Neural crest cell (in vitro differentiated cells): ENCODE data around the gene ASTN2. TPM values are rescaled to one million over a fixed set of nuclear protein-coding genes. Genes with fewer than 3 reads are reported as not detected.
A peak's percentile ranks its signal among the peaks of the same experiment; 100 is the strongest.

Source experiments
- DNase-seq: peaks from one replicate; pipeline ENCODE4 v3.0.0; 2021; ENCODE audit warnings: low read depth, mixed read lengths, low spot score
- H3K27ac Mint-ChIP-seq: one replicate; pipeline ENCODE4 v1.8.0; 2021; ENCODE audit warnings: mild to moderate bottlenecking, mixed read lengths; ENCODE audit not compliant: unreplicated experiment
- H3K27me3 Mint-ChIP-seq: 2 replicates; pipeline ENCODE4 v1.8.0; 2021; ENCODE audit warnings: low read depth, mild to moderate bottlenecking, mixed read lengths
- H3K36me3 Mint-ChIP-seq: 2 replicates; pipeline ENCODE4 v1.8.0; 2021; ENCODE audit warnings: low read depth, mild to moderate bottlenecking, mixed read lengths
- H3K4me1 Mint-ChIP-seq: 2 replicates; pipeline ENCODE4 v1.8.0; 2021; ENCODE audit warnings: mixed read lengths
- H3K4me3 Mint-ChIP-seq: one replicate; pipeline ENCODE4 v1.8.0; 2021; ENCODE audit warnings: mild to moderate bottlenecking, mixed read lengths
- H3K9me3 Mint-ChIP-seq: 2 replicates; pipeline ENCODE4 v1.8.0; 2021; ENCODE audit warnings: mixed read lengths
- total RNA-seq: library from RNA; stranded (reverse); gene quantifications from 2 replicates; pipeline ENCODE4 v1.2.1, GENCODE V29; 2021
- TF ChIP-seq, protein P1 (sequence below): fragments of 200-600 bp; sonication (generic); conservative IDR thresholded peaks from 2 replicates; pipeline ENCODE4 v1.5.0; 2021; ENCODE audit warnings: antibody characterized with exemption, mild to moderate bottlenecking

ASTN2 gene
- total RNA-seq, 1 donor from 2014 or later: 7.3 TPM

DNA sequence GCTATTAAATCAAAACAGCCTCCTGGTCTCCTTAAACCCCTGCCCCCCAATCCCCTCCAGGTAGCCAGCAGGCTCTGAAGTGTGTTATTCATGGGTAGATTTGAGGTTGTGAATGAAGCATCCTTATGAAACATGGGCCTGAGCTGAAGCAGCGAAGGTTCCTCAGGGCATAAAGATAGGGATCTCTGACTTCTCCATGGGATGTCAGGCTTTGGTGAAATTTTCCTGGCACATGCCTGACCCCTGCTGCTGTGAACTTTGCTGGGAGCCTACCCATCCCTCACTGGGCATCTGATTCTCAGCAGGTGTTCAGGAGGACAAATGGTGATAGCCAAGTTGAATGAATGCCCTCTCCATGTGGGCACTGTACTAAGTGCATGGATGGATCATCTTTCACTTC lies 250.3 kb downstream of the ASTN2 start:
- Mint-ChIP-seq H3K9me3 (no peaks in the 10 kb centered on the region), H3K27ac (no peak overlapping the region), H3K4me3 (no peak overlapping the region), H3K36me3 (no peaks in the 10 kb centered on the region), H3K27me3 (peaks cover 9% of the 10 kb centered on the region), H3K4me1 (no peaks in the 10 kb centered on the region)
- TF ChIP-seq, protein P1, sequence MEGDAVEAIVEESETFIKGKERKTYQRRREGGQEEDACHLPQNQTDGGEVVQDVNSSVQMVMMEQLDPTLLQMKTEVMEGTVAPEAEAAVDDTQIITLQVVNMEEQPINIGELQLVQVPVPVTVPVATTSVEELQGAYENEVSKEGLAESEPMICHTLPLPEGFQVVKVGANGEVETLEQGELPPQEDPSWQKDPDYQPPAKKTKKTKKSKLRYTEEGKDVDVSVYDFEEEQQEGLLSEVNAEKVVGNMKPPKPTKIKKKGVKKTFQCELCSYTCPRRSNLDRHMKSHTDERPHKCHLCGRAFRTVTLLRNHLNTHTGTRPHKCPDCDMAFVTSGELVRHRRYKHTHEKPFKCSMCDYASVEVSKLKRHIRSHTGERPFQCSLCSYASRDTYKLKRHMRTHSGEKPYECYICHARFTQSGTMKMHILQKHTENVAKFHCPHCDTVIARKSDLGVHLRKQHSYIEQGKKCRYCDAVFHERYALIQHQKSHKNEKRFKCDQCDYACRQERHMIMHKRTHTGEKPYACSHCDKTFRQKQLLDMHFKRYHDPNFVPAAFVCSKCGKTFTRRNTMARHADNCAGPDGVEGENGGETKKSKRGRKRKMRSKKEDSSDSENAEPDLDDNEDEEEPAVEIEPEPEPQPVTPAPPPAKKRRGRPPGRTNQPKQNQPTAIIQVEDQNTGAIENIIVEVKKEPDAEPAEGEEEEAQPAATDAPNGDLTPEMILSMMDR: no peak
- no peak for DNase-seq

DNA sequence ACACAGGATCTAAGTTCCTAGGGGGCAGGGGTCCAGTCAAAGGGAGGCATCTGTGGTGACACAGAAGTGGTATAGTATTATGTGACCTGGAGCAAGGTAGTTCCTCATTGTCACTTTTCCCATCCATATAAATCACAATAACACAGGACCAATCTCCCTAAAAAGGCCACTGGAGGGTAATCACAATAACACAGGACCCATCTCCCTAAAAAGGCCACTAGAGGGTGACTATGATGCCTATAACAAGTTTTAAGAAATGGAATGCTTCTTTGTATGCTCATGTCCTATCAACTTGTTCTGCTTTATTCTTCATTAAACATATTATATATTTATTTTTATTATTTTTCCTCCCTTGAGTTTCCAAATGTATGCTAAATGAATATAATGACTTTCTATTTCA lies 254.6 kb downstream of the ASTN2 start:
- Mint-ChIP-seq H3K9me3 (no peaks in the 10 kb centered on the region), H3K27me3 (peaks cover 15% of the 10 kb centered on the region), H3K4me1 (no peaks in the 10 kb centered on the region), H3K27ac (no peak overlapping the region), H3K36me3 (no peaks in the 10 kb centered on the region), H3K4me3 (no peak overlapping the region)
- no peak for DNase-seq
- TF ChIP-seq, protein P1: peak; percentile 26

DNA sequence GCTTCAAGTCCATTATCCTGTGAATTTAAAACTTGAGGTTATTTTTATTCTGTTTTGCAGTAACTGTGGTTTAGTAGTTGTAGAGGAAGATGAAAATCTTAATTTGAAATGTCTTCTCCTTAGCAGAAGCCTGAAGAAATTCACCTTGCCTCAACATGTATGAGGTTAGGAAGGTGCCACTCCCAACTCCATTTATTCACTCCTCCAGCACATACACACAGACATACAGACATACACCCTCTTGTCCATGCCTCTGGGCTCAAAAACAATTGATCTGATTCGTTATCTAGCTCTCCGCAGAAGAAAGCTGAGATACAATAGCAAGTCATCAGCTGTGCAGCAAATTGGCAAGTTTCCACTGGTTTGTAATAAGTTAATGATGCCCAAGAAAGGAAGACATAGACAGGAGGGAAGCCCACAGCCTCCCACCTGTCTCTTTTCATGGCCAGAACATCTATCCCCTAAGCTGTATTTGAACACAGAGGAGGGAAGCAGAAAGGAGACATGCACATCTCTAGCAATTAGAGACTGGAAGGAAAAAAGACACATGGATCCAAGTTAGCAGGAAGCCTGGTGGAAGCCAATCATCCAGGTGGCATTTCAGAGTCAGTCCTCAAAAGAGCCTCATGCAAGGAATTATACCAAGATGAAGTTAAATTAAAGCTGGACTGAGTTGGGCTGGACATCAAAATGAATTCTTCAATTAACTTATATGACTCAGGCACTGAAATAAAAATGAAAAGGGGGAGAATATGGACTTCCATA lies 257.9 kb downstream of the ASTN2 start:
- Mint-ChIP-seq H3K4me1 (no peaks in the 10 kb centered on the region), H3K36me3 (no peaks in the 10 kb centered on the region), H3K4me3 (no peak overlapping the region), H3K9me3 (no peaks in the 10 kb centered on the region), H3K27me3 (peaks cover 25% of the 10 kb centered on the region), H3K27ac (no peak overlapping the region)
- TF ChIP-seq, protein P1: no peak
- DNase-seq: no peak

DNA sequence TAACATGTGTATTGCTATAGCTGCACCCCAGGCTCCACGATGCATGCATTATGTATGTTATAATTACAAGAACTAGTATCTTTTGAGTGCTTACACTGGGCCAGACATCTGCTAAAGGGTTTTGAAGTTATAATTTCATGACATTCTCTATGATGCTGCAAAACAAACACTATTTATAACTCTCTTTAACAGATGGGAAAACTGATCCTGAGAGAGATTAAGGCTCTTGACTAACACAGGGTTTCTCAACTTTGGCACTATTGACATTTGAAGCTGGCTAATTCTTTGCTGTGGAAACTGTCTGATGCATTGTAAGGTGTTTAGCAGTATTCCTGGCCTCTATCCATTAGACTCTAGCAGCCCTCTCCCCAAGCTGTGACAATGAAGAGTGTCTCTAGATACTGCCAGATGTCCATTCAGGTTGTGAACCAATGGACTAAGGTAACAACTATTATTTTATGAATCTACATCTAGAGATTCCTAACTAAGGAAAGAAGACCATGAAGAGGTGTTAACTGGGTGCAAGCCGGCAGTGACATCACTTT lies 258.6 kb downstream of the ASTN2 start:
- no peak for DNase-seq
- Mint-ChIP-seq H3K27me3 (peaks cover 31% of the 10 kb centered on the region), H3K4me3 (no peak overlapping the region), H3K27ac (no peak overlapping the region), H3K9me3 (no peaks in the 10 kb centered on the region), H3K36me3 (no peaks in the 10 kb centered on the region), H3K4me1 (no peaks in the 10 kb centered on the region)
- TF ChIP-seq, protein P1: no peak

DNA sequence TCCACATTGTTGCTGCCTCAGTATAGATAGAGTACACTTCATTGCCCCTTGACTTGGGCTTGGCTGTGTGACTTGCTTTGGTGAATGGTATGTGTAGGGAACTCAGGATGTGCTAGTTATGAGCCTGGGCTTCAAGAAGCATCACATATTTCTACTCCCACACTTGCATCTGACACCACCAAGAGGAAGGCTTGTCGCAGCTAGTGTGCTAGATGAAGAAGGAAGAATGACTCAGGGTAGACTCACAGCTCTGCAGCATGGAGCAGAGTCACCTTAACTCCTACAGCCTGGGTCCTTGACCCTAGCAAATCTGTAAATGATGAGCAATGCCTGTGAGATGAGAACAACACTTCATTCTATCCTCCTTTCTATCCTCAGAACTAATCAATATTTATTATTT lies 261.8 kb downstream of the ASTN2 start:
- no peaks in the 10 kb centered on the region for H3K4me1 Mint-ChIP-seq
- no peak overlapping the region for H3K4me3 Mint-ChIP-seq
- H3K9me3 Mint-ChIP-seq: no peaks in the 10 kb centered on the region
- no peak overlapping the region for H3K27ac Mint-ChIP-seq
- TF ChIP-seq, protein P1: no peak
- DNase-seq: no peak
- H3K36me3 Mint-ChIP-seq: no peaks in the 10 kb centered on the region
- peaks cover 31% of the 10 kb centered on the region for H3K27me3 Mint-ChIP-seq
